AG04449 (cell line): Measurements from ENCODE around the gene NOLC1.
A peak's percentile ranks its signal among the peaks of the same experiment; 100 is the strongest.

Source experiments
- CTCF ChIA-PET: fragments of 350-600 bp; formaldehyde crosslinking; extraction: SDS; loops from one replicate; lab custom pipeline; 2021; ENCODE audit warnings: antibody characterized with exemption; lab: Yijun Ruan, JAX
- POLR2A ChIA-PET: fragments of 400-600, 350-600 bp; formaldehyde crosslinking; extraction: SDS; loops from one replicate; lab custom pipeline; 2020; ENCODE audit warnings: antibody characterized with exemption, inconsistent platforms; lab: Yijun Ruan, JAX
- DNase-seq: peaks from one replicate; pipeline ENCODE4 v3.0.0-alpha.2; 2010; ENCODE audit warnings: low read depth, low spot score
- H3K4me3 ChIP-seq: 2 replicates; pipeline ENCODE4 v1.5.1; 2011; ENCODE audit warnings: low read depth, mild to moderate bottlenecking, control low read depth, low read length
- TF ChIP-seq, protein P1 (sequence below): IDR thresholded peaks from one replicate; pipeline ENCODE4 v1.5.1; 2011; ENCODE audit warnings: mild to moderate bottlenecking, moderate library complexity, low read length, control low read depth, inconsistent platforms; ENCODE audit not compliant: insufficient read depth; ENCODE audit errors: missing control alignments

NOLC1 gene

DNA sequence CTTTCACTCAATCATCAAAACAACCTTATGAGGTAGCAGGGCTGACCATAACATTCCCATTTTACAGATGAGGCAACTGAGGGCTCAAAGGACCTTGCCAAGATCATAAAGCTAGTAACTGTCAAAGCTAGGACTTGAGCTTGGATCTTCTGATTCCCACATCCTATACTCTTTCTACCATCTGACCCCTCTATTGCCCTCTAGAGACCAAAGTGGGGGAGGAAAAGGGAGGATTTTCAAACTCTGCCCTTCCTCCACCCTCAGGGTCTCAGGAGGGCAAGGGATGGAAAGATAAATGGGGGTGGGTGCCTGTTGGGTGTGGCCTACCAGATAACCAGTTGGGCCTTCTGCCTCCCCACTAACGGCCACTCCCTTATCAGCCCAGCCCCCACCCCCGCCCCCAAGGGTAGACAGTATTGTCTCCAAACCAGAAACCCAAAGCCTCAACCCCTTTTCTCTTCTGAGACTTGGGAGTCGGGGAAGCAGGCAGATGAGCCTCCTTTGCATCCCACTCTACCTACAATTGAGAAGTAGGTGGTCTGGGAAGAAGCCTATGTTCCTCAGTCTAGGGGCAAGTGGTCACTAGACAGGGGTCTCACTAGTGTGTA lies 39.9 kb upstream of the NOLC1 start:
- peak overlapping the region; percentile 82 for H3K4me3 ChIP-seq
- CTCF ChIA-PET, result interaction anchor here (1.3 to 1.8 kb wide), 3 partner anchors 11 to 39 kb away, joined by 6 to 13 read pairs (median 7); no protein-coding TSS in a partner anchor

DNA sequence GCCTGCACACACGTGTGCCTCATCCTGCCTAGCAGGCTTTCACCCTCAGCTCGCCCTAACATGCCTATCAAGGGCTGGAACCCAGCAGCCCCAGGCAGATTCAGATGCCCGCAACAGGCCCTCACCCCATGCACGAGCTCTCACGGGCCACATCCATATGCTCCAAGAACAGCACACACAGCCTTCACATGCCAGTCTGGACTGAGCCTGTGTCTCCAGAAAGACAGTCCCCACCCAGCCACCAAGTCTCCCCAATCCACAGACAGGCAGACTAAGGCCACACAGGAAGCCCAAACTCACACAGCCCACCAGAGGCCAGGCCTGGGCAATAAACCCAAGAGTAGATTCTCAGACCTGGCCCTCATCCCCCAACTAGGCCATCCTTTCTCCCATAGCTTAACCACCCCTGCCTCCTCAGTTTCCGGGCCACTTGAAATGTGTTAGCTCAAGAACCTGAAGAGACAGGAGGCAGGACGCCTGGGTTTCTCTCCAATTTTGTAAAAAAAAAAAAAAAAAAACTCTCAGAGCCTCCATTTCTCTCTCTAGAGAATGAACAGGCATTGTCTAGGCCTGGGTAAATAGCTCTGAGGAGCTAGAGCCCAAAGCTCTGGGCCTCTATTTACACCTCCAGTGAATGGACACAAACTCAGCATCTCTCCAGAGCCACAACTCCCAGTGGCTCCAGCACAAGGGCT lies 38.8 kb upstream of the NOLC1 start:
- TF ChIP-seq, protein P1, sequence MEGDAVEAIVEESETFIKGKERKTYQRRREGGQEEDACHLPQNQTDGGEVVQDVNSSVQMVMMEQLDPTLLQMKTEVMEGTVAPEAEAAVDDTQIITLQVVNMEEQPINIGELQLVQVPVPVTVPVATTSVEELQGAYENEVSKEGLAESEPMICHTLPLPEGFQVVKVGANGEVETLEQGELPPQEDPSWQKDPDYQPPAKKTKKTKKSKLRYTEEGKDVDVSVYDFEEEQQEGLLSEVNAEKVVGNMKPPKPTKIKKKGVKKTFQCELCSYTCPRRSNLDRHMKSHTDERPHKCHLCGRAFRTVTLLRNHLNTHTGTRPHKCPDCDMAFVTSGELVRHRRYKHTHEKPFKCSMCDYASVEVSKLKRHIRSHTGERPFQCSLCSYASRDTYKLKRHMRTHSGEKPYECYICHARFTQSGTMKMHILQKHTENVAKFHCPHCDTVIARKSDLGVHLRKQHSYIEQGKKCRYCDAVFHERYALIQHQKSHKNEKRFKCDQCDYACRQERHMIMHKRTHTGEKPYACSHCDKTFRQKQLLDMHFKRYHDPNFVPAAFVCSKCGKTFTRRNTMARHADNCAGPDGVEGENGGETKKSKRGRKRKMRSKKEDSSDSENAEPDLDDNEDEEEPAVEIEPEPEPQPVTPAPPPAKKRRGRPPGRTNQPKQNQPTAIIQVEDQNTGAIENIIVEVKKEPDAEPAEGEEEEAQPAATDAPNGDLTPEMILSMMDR, result no peak
- CTCF ChIA-PET, result interaction anchor here (0.6 to 1.8 kb wide), 6 partner anchors 12 to 1114 kb away, joined by 3 to 13 read pairs (median 4); partner anchors contain the start of gene LZTS2
- DNase-seq, result no peak
- POLR2A ChIA-PET, result interaction anchor here (0.5 to 1.9 kb wide), 6 partner anchors 10 to 230 kb away, joined by 3 to 8 read pairs (median 4); no protein-coding TSS in a partner anchor
- H3K4me3 ChIP-seq, result peak overlapping the region; percentile 82

More for the DNA sequence above, 39.9 kb upstream of the NOLC1 start:
- no peak for DNase-seq
- POLR2A ChIA-PET, result interaction anchor here (0.5 to 1.9 kb wide), 4 partner anchors 9 to 229 kb away, joined by 3 to 8 read pairs (median 4); no protein-coding TSS in a partner anchor
- TF ChIP-seq, protein P1, result no peak

DNA sequence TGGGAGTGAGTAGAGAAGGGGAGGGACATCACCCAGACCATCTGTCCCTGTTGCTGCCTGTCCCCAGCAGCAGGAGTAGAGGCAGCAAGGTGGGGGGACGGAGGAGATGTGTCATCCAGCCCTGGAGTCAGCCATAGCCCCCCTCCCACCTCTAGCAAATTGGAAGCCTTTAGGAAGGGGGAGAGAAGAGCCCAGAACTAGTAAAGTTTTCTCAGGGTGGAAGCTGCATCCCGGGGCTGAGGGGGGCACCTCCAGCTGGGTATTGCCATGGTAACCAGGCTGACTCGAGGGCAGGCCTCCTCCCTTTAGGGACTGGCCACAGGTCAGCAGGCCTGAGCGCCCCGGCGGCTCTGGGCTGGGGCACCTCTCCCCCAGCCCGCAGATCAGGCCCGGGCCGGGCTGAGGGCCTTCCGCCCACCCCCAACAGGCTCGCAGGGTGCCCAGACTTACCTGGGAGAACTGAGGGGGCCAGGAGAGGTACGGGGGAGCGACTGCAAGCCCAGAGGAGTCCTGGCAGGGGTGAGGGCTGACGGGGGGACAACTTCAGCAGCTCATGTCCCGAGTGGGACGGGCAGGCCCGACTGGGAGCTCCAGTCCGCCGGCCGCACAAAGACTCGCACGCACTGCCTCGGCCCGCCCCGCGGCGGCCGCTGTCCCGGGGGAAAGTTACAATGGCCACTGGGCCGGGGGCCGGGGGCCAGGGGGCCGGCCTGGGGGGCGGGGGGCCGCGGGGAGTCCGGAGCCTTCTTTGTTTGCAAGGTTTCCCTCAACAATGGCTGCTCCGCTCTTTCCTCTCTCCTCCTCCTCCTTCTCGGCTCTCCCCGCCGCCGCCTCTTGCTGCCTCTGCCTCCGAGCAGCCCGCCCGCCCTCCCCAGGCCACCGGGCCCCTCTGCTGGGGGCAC lies 38.0 kb upstream of the NOLC1 start:
- POLR2A ChIA-PET, result interaction anchor here (0.7 to 1.9 kb wide), 9 partner anchors 9 to 198 kb away, joined by 3 to 8 read pairs (median 4); no protein-coding TSS in a partner anchor
- H3K4me3 ChIP-seq, result peak overlapping the region; percentile 82
- CTCF ChIA-PET, result interaction anchor here (0.7 to 1.8 kb wide), 6 partner anchors 12 to 273 kb away, joined by 3 to 13 read pairs (median 4); no protein-coding TSS in a partner anchor
- no peak for DNase-seq
- TF ChIP-seq, protein P1, result no peak

DNA sequence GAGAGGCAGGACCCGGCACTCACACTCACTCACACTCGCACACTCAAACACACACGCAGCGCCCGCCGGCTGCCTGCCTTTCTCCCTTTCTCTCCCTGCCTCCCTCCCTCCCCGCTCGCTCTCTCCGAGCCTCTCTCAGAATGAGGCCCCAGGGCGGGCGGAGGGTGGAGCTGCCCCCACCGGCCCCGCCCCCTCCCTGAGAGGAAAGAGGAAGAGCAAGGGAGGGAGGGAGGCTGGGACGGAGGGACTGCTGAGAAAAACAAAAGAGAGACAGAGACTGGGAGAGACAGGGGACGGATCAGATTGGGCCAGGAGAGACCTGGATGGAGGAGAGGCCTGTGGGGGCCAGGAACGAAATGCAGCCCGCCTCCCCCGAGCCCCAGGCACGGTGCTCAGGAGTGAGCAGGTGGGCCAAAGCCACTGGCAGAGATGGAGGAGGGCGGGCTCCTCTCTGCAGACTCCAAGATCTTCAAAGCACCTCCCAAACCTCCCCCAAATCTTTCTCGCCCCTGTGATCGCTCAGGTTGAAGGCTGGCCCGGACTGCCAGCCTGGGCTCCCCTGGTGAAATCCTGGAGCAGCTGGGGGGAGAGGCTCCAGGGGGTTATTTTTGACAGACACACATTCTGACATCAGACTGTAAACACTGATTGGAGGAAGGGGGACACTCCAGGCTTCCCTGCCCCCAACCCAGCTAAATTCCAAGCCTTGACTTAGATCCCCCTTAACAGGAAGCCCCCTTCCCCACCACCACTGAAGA lies 37.1 kb upstream of the NOLC1 start:
- POLR2A ChIA-PET, result interaction anchor here (0.6 to 1.5 kb wide), 7 partner anchors 10 to 197 kb away, joined by 3 to 6 read pairs (median 3); no protein-coding TSS in a partner anchor
- TF ChIP-seq, protein P1, result no peak
- peak overlapping the region; percentile 82 for H3K4me3 ChIP-seq
- no peak for DNase-seq
- CTCF ChIA-PET, result interaction anchor here (0.7 to 1.6 kb wide), 3 partner anchors 13 to 285 kb away, joined by 3 to 8 read pairs (median 3); no protein-coding TSS in a partner anchor

DNA sequence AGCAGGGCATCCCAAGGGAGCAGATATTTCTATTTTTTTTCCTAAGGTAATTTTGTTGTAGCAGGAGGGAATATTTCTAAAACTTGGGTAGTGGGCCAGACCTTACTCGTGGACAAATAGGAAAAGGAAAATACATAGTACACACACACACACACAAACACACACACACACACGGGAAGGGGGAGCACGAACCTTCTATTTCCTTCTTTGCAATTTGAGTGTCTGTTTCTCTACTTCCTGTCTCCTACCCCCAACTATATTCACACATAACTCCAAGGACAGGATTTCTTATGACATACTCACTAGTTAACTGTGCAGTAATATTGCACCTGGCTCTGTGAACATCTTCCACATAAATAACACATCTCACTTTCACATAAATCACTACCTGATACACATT lies 36.4 kb upstream of the NOLC1 start:
- DNase-seq, result no peak
- peak overlapping the region; percentile 82 for H3K4me3 ChIP-seq
- CTCF ChIA-PET, result interaction anchor here (0.6 to 1.1 kb wide), 2 partner anchors 57 to 284 kb away, joined by 3 read pairs; no protein-coding TSS in a partner anchor
- TF ChIP-seq, protein P1, result no peak
- POLR2A ChIA-PET, result no interaction called here
